CD4-positive, alpha-beta T cell (primary cell): ENCODE data around the gene CEP97. TPM values are rescaled to one million over a fixed set of nuclear protein-coding genes. Genes with fewer than 3 reads are reported as not detected.

Source experiments
- ATAC-seq: fragments of 200-7000 bp; cut with Tn5 transposase; one replicate; pipeline ENCODE4 v1.10.0; 2022; ENCODE audit warnings: mild to moderate bottlenecking; ENCODE audit not compliant: poor library complexity
- CTCF ChIA-PET: fragments of 350-600 bp; sonication (Branson Sonifier 250); formaldehyde crosslinking; loops from one replicate; lab custom pipeline; 2021; ENCODE audit warnings: antibody characterized with exemption, inconsistent platforms; lab: Charles Lee
- POLR2A ChIA-PET: fragments of 350-600 bp; sonication (Branson Sonifier 250); formaldehyde crosslinking; loops from one replicate; lab custom pipeline; 2021; ENCODE audit warnings: antibody characterized with exemption, inconsistent platforms; lab: Charles Lee
- DNase-seq, 14 experiments: peaks; one replicate each; pipeline ENCODE4 v3.0.0-alpha.2; 2013 to 2020; ENCODE audit warnings: mixed read lengths in 2 of 14
- H3K27ac ChIP-seq, 2 donors: one replicate each; pipeline versions ENCODE4 v1.5.1 to v1.7.0; 2013; ENCODE audit warnings: low read length in 2 of 2, low read depth in 1 of 2, mild to moderate bottlenecking in 1 of 2
- H3K27me3 ChIP-seq, 2 experiments: 1 replicate in 1 of 2; 2 replicates in 1 of 2; pipeline versions ENCODE4 v1.6.1 to v1.7.0; 2013; ENCODE audit warnings: low read length in 2 of 2, control low read depth in 1 of 2, mild to moderate bottlenecking in 1 of 2, moderate library complexity in 1 of 2; ENCODE audit not compliant: insufficient read depth in 2 of 2, control insufficient read depth in 1 of 2
- H3K36me3 ChIP-seq: one replicate; pipeline ENCODE4 v1.6.1; 2013; ENCODE audit warnings: low read length, control low read depth; ENCODE audit not compliant: insufficient read depth
- H3K4me1 ChIP-seq: one replicate; pipeline ENCODE4 v1.6.1; 2013; ENCODE audit warnings: low read length, control low read depth; ENCODE audit not compliant: insufficient read depth
- H3K4me3 ChIP-seq: one replicate; pipeline ENCODE4 v1.5.1; 2013; ENCODE audit warnings: mild to moderate bottlenecking, low read length, moderate library complexity
- H3K9me3 ChIP-seq, 2 experiments: 1 replicate in 1 of 2; 2 replicates in 1 of 2; pipeline versions ENCODE4 v1.6.1 to v1.7.0; 2013; ENCODE audit warnings: low read length in 2 of 2, mild to moderate bottlenecking in 2 of 2, control low read depth in 1 of 2, moderate library complexity in 1 of 2; ENCODE audit not compliant: control insufficient read depth in 1 of 2, insufficient read depth in 1 of 2
- H3K27ac Mint-ChIP-seq: one replicate; pipeline ENCODE4 v1.8.0; 2020; ENCODE audit warnings: mixed read lengths
- H3K27me3 Mint-ChIP-seq: one replicate; pipeline ENCODE4 v1.8.0; 2021; ENCODE audit warnings: mixed read lengths
- H3K36me3 Mint-ChIP-seq: one replicate; pipeline ENCODE4 v1.8.0; 2021; ENCODE audit warnings: low read depth, mixed read lengths
- H3K4me1 Mint-ChIP-seq: one replicate; pipeline ENCODE4 v1.8.0; 2021; ENCODE audit warnings: low read depth, mixed read lengths
- H3K4me3 Mint-ChIP-seq: one replicate; pipeline ENCODE4 v1.8.0; 2020; ENCODE audit warnings: mild to moderate bottlenecking, mixed read lengths
- H3K9me3 Mint-ChIP-seq: one replicate; pipeline ENCODE4 v1.8.0; 2020; ENCODE audit warnings: mixed read lengths
- CTCF ChIP-seq: fragments of 200-600 bp; IDR thresholded peaks from one replicate; pipeline ENCODE4 v1.8.0; 2022; ENCODE audit warnings: antibody characterized with exemption, mild to moderate bottlenecking
- intact Hi-C, 2 experiments: fragments of 100-400 bp; cut with DNase I in 1 of 2; cut with micrococcal nuclease in 1 of 2; formaldehyde crosslinking; loops; one replicate each; pipeline versions ENCODE4 v1.15.1 to v1.9.0; 2023 to 2025; cut with DNase I, micrococcal nuclease
- total RNA-seq, 174 experiments: library from RNA in 2 of 174; stranded (reverse) in 2 of 174; gene quantifications; one replicate each; pipeline ENCODE4 v1.2.3 and lab custom pipeline; 2021 to 2026

Gene CEP97
- total RNA-seq, 2 experiments from 2014 or later, result 6.3 to 6.6 TPM

GRCh38 chr3:101685050-101685400, 39.4 kb upstream of the CEP97 start:
- H3K36me3 ChIP-seq, result peaks cover 58% of the 10 kb centered on the region
- no peaks in the 10 kb centered on the region for H3K27me3 ChIP-seq
- Mint-ChIP-seq H3K27me3 (no peaks in the 10 kb centered on the region), H3K9me3 (no peaks in the 10 kb centered on the region), H3K36me3 (peaks cover 69% of the 10 kb centered on the region), H3K4me1 (peaks cover 54% of the 10 kb centered on the region), H3K4me3 (peak overlapping the region; percentile 99), H3K27ac (peak overlapping the region; percentile 99)
- peaks cover 30% of the 10 kb centered on the region for H3K4me1 ChIP-seq
- intact Hi-C loops, result loop anchor here (5.0 to 10.0 kb wide), 6 partner anchors 37 to 1420 kb away; partner anchors contain the start of genes CEP97 (in 1 of the 2), NFKBIZ (in 1 of the 2) and TBC1D23 (in 1 of the 2)
- H3K27ac ChIP-seq, result peak overlapping the region; percentile 87 to 94
- CTCF ChIA-PET, result interaction anchor here (1.5 to 4.6 kb wide), 4 partner anchors 8 to 118 kb away, joined by 4 to 29 read pairs (median 6); partner anchors contain the start of gene ZBTB11
- POLR2A ChIA-PET, result interaction anchor here (0.6 to 4.4 kb wide), 11 partner anchors 8 to 1307 kb away, joined by 3 to 140 read pairs (median 6); partner anchors contain the start of genes CEP97, NXPE3, PCNP and ZBTB11
- no peak for ATAC-seq
- DNase-seq, result no peak
- H3K9me3 ChIP-seq, result no peaks in the 10 kb centered on the region
- H3K4me3 ChIP-seq, result peak overlapping the region; percentile 91
- TF ChIP-seq CTCF, result no peak

- Mint-ChIP-seq H3K4me1 (peaks cover 49% of the 10 kb centered on the region), H3K36me3 (peaks cover 60% of the 10 kb centered on the region), H3K27ac (peak overlapping the region; percentile 99), H3K27me3 (no peaks in the 10 kb centered on the region), H3K4me3 (peak overlapping the region; percentile 99), H3K9me3 (no peaks in the 10 kb centered on the region)
- intact Hi-C loops, result loop anchor here (1.0 to 10.0 kb wide), 7 partner anchors 9 to 1421 kb away; partner anchors contain the start of genes ZBTB11 (in 2 of the 2), CEP97 (in 1 of the 2), NFKBIZ (in 1 of the 2) and TBC1D23 (in 1 of the 2)
- no peaks in the 10 kb centered on the region for H3K9me3 ChIP-seq
- ATAC-seq (peak; percentile 5), DNase-seq (peak in 4 of 14 experiments; percentile 7 to 40 (median 26))
- ChIA-PET CTCF (interaction anchor here (1.1 to 4.6 kb wide), 4 partner anchors 9 to 117 kb away, joined by 4 to 29 read pairs (median 6); partner anchors contain the start of genes PCNP and ZBTB11), POLR2A (interaction anchor here (0.6 to 4.4 kb wide), 15 partner anchors 9 to 168 kb away, joined by 3 to 140 read pairs (median 10); partner anchors contain the start of genes CEP97, NFKBIZ, NXPE3 and PCNP)
- H3K36me3 ChIP-seq, result peaks cover 49% of the 10 kb centered on the region
- TF ChIP-seq CTCF, result no peak
- no peaks in the 10 kb centered on the region for H3K27me3 ChIP-seq
- peaks cover 30% of the 10 kb centered on the region for H3K4me1 ChIP-seq
- H3K27ac ChIP-seq, result peak overlapping the region; percentile 87 to 94
- H3K4me3 ChIP-seq, result peak overlapping the region; percentile 91
Observed at GRCh38 chr3:101685870-101686307, 38.5 kb upstream of the CEP97 start.

GRCh38 chr3:101687142-101687931, 37.1 kb upstream of the CEP97 start:
- Mint-ChIP-seq H3K27me3 (no peaks in the 10 kb centered on the region), H3K9me3 (no peaks in the 10 kb centered on the region), H3K4me3 (peak overlapping the region; percentile 99), H3K27ac (peak overlapping the region; percentile 99), H3K36me3 (peaks cover 46% of the 10 kb centered on the region), H3K4me1 (peaks cover 41% of the 10 kb centered on the region)
- Histone ChIP-seq H3K4me3 (peak overlapping the region; percentile 91), H3K4me1 (peaks cover 30% of the 10 kb centered on the region), H3K9me3 (no peaks in the 10 kb centered on the region), H3K36me3 (peaks cover 35% of the 10 kb centered on the region), H3K27ac (peak overlapping the region; percentile 87 to 94), H3K27me3 (no peaks in the 10 kb centered on the region)
- DNase-seq (peak in 2 of 14 experiments; percentile 18 to 36), ATAC-seq (no peak)
- ChIA-PET CTCF (interaction anchor here (1.1 to 4.6 kb wide), 3 partner anchors 10 to 114 kb away, joined by 4 to 29 read pairs (median 4); partner anchors contain the start of genes PCNP and ZBTB11), POLR2A (interaction anchor here (0.6 to 4.4 kb wide), 13 partner anchors 11 to 162 kb away, joined by 3 to 140 read pairs (median 14); partner anchors contain the start of genes CEP97, NFKBIZ, NXPE3 and PCNP)
- TF ChIP-seq CTCF, result no peak
- intact Hi-C loops, result loop anchor here (5.0 to 10.0 kb wide), 6 partner anchors 35 to 1423 kb away; partner anchors contain the start of genes CEP97 (in 1 of the 2), NFKBIZ (in 1 of the 2) and TBC1D23 (in 1 of the 2)
